Trophoblast cell (in vitro differentiated cells and primary cell): Measurements from ENCODE around the gene EOGT.

ENCODE experiments used
- DNase-seq, 2 donors: peaks; one replicate each; pipeline ENCODE4 v3.0.0-alpha.2; 2016
- H2AFZ ChIP-seq: 2 replicates; pipeline ENCODE4 v1.6.1; 2013; ENCODE audit warnings: low read length, moderate library complexity, mild to moderate bottlenecking; ENCODE audit not compliant: insufficient read depth, poor library complexity
- H2AK5ac ChIP-seq: 2 replicates; pipeline ENCODE4 v1.6.1; 2013; ENCODE audit warnings: mild to moderate bottlenecking, low read length
- H2BK120ac ChIP-seq: 2 replicates; pipeline ENCODE4 v1.6.1; 2013; ENCODE audit warnings: low read length, mild to moderate bottlenecking, moderate library complexity; ENCODE audit not compliant: insufficient read depth, poor library complexity
- H2BK12ac ChIP-seq: 2 replicates; pipeline ENCODE4 v1.6.1; 2013; ENCODE audit warnings: mild to moderate bottlenecking, low read length, moderate library complexity
- H2BK5ac ChIP-seq: 2 replicates; pipeline ENCODE4 v1.6.1; 2013; ENCODE audit warnings: low read length, low read depth, moderate library complexity, mild to moderate bottlenecking; ENCODE audit not compliant: poor library complexity
- H3K14ac ChIP-seq: 2 replicates; pipeline ENCODE4 v1.6.1; 2013; ENCODE audit warnings: mild to moderate bottlenecking, low read length
- H3K18ac ChIP-seq: 2 replicates; pipeline ENCODE4 v1.6.1; 2013; ENCODE audit warnings: mild to moderate bottlenecking, low read length
- H3K23ac ChIP-seq: 2 replicates; pipeline ENCODE4 v1.6.1; 2013; ENCODE audit warnings: low read length
- H3K27ac ChIP-seq: 2 replicates; pipeline ENCODE4 v1.5.1; 2013; ENCODE audit warnings: low read depth, mild to moderate bottlenecking, inconsistent platforms, low read length, moderate library complexity
- H3K27me3 ChIP-seq: 2 replicates; pipeline ENCODE4 v1.6.1; 2013; ENCODE audit warnings: inconsistent platforms, mild to moderate bottlenecking, low read length, moderate library complexity; ENCODE audit not compliant: insufficient read depth
- H3K36me3 ChIP-seq, 2 experiments: 1 replicate in 1 of 2; 2 replicates in 1 of 2; pipeline ENCODE4 v1.6.1; 2013; ENCODE audit warnings: low read length in 2 of 2, mild to moderate bottlenecking in 2 of 2, moderate library complexity in 1 of 2; ENCODE audit not compliant: insufficient read depth in 2 of 2, control insufficient read depth in 1 of 2
- H3K4ac ChIP-seq: 2 replicates; pipeline ENCODE4 v1.6.1; 2013; ENCODE audit warnings: low read depth, mild to moderate bottlenecking, low read length, moderate library complexity
- H3K4me1 ChIP-seq, 2 experiments: 1 replicate in 1 of 2; 2 replicates in 1 of 2; pipeline ENCODE4 v1.6.1; 2013; ENCODE audit warnings: low read length in 2 of 2, mild to moderate bottlenecking in 2 of 2, moderate library complexity in 1 of 2; ENCODE audit not compliant: insufficient read depth in 2 of 2, control insufficient read depth in 1 of 2
- H3K4me2 ChIP-seq: 2 replicates; pipeline ENCODE4 v1.6.1; 2013; ENCODE audit warnings: inconsistent platforms, mild to moderate bottlenecking, low read length, moderate library complexity
- H3K4me3 ChIP-seq: 2 replicates; pipeline ENCODE4 v1.5.1; 2013; ENCODE audit warnings: mild to moderate bottlenecking, low read depth, low read length, inconsistent platforms
- H3K79me1 ChIP-seq: one replicate; pipeline ENCODE4 v1.6.1; 2013; ENCODE audit warnings: low read length
- H3K79me2 ChIP-seq: 2 replicates; pipeline ENCODE4 v1.6.1; 2013; ENCODE audit warnings: low read length, mild to moderate bottlenecking; ENCODE audit not compliant: control insufficient read depth, insufficient read depth, poor library complexity
- H3K9ac ChIP-seq: 2 replicates; pipeline ENCODE4 v1.6.1; 2013; ENCODE audit warnings: mild to moderate bottlenecking, low read length
- H3K9me3 ChIP-seq: 2 replicates; pipeline ENCODE4 v1.6.1; 2013; ENCODE audit warnings: low read depth, mild to moderate bottlenecking, control low read depth, inconsistent platforms, low read length; ENCODE audit not compliant: insufficient read depth
- H4K12ac ChIP-seq: 2 replicates; pipeline ENCODE4 v1.6.1; 2013; ENCODE audit warnings: low read depth, mild to moderate bottlenecking, low read length, moderate library complexity
- H4K8ac ChIP-seq: 2 replicates; pipeline ENCODE4 v1.6.1; 2013; ENCODE audit warnings: low read depth, mild to moderate bottlenecking, low read length, moderate library complexity
- H4K91ac ChIP-seq: one replicate; pipeline ENCODE4 v1.6.1; 2013; ENCODE audit warnings: low read depth, mild to moderate bottlenecking, low read length, moderate library complexity
- WGBS: extraction: QIAGEN DNeasy Blood & Tissue Kit; methylation state at CpG from one replicate; pipeline ENCODE4 v1.1.7; 2013; ENCODE audit warnings: missing lambda C conversion rate; ENCODE audit not compliant: insufficient read length, insufficient coverage; ENCODE audit errors: extremely low coverage; 5-methylcytosine and 5-hydroxymethylcytosine counted together

Gene EOGT

GRCh38 chr3:68973639-68974038 lies 39.8 kb downstream of the EOGT start:
- Histone ChIP-seq H4K12ac (no peak overlapping the region), H2BK12ac (no peak overlapping the region)

GRCh38 chr3:68972358-68972979 lies 41.0 kb downstream of the EOGT start:
- no peak overlapping the region for H2AK5ac ChIP-seq
- no peak overlapping the region for H3K4ac ChIP-seq
- H3K27ac ChIP-seq = no peak overlapping the region
- H3K9ac ChIP-seq = no peak overlapping the region
- H2BK12ac ChIP-seq = no peak overlapping the region
- H4K8ac ChIP-seq = no peak overlapping the region
- no peaks in the 10 kb centered on the region for H3K9me3 ChIP-seq
- no peak overlapping the region for H3K4me3 ChIP-seq
- WGBS = no CpG with 5 or more reads among the region's 11 CpGs
- H4K12ac ChIP-seq = no peak overlapping the region
- H3K14ac ChIP-seq = no peak overlapping the region
- H2AFZ ChIP-seq = no peak overlapping the region
- H2BK120ac ChIP-seq = no peak overlapping the region
- H3K79me1 ChIP-seq = no peaks in the 10 kb centered on the region
- no peak overlapping the region for H2BK5ac ChIP-seq
- H3K23ac ChIP-seq = no peak overlapping the region
- no peaks in the 10 kb centered on the region for H3K27me3 ChIP-seq
- no peak overlapping the region for H3K18ac ChIP-seq
- DNase-seq = peak; percentile 27 to 58
- H3K4me1 ChIP-seq = no peaks in the 10 kb centered on the region
- H3K36me3 ChIP-seq = peaks cover 0 to 6% of the 10 kb centered on the region in 2 experiments
- no peak overlapping the region for H3K4me2 ChIP-seq
- H4K91ac ChIP-seq = no peak overlapping the region
- H3K79me2 ChIP-seq = no peaks in the 10 kb centered on the region

More at GRCh38 chr3:68973639-68974038, 39.8 kb downstream of the EOGT start:
- H3K9me3 ChIP-seq = no peaks in the 10 kb centered on the region
- no peak overlapping the region for H3K14ac ChIP-seq
- H3K27me3 ChIP-seq = no peaks in the 10 kb centered on the region
- H3K18ac ChIP-seq = no peak overlapping the region
- H3K4ac ChIP-seq = no peak overlapping the region
- H2AFZ ChIP-seq = no peak overlapping the region
- no peak overlapping the region for H3K9ac ChIP-seq
- no peak overlapping the region for H4K8ac ChIP-seq
- H2BK120ac ChIP-seq = no peak overlapping the region
- H2BK5ac ChIP-seq = no peak overlapping the region
- no CpG with 5 or more reads among the region's 7 CpGs for WGBS
- H3K4me1 ChIP-seq = no peaks in the 10 kb centered on the region
- H3K79me2 ChIP-seq = no peaks in the 10 kb centered on the region
- H3K36me3 ChIP-seq = peaks cover 0 to 6% of the 10 kb centered on the region in 2 experiments
- no peak overlapping the region for H3K23ac ChIP-seq
- no peak overlapping the region for H4K91ac ChIP-seq
- no peaks in the 10 kb centered on the region for H3K79me1 ChIP-seq
- H2AK5ac ChIP-seq = no peak overlapping the region
- no peak for DNase-seq
- no peak overlapping the region for H3K4me2 ChIP-seq
- no peak overlapping the region for H3K4me3 ChIP-seq
- H3K27ac ChIP-seq = no peak overlapping the region

GRCh38 chr3:68964694-68965093 lies 48.8 kb downstream of the EOGT start:
- no peak overlapping the region for H3K4ac ChIP-seq
- no peak overlapping the region for H2BK120ac ChIP-seq
- no peak overlapping the region for H3K14ac ChIP-seq
- H3K9ac ChIP-seq = no peak overlapping the region
- H3K27me3 ChIP-seq = no peaks in the 10 kb centered on the region
- no peak overlapping the region for H2BK12ac ChIP-seq
- no peaks in the 10 kb centered on the region for H3K36me3 ChIP-seq
- no peak overlapping the region for H3K4me3 ChIP-seq
- no peak overlapping the region for H3K23ac ChIP-seq
- DNase-seq = no peak
- no peak overlapping the region for H2BK5ac ChIP-seq
- no peak overlapping the region for H2AFZ ChIP-seq
- no CpG with 5 or more reads among the region's 2 CpGs for WGBS
- H4K91ac ChIP-seq = no peak overlapping the region
- H3K9me3 ChIP-seq = no peaks in the 10 kb centered on the region
- H3K79me2 ChIP-seq = no peaks in the 10 kb centered on the region
- H2AK5ac ChIP-seq = no peak overlapping the region
- H3K27ac ChIP-seq = no peak overlapping the region
- no peaks in the 10 kb centered on the region for H3K4me1 ChIP-seq
- no peak overlapping the region for H3K18ac ChIP-seq
- no peak overlapping the region for H4K12ac ChIP-seq
- H4K8ac ChIP-seq = no peak overlapping the region
- H3K79me1 ChIP-seq = no peaks in the 10 kb centered on the region
- no peak overlapping the region for H3K4me2 ChIP-seq

- Histone ChIP-seq H2BK5ac (no peak overlapping the region), H3K9me3 (no peaks in the 10 kb centered on the region), H2AFZ (no peak overlapping the region), H3K4ac (no peak overlapping the region), H3K27ac (no peak overlapping the region), H3K4me3 (no peak overlapping the region), H4K91ac (no peak overlapping the region), H2BK12ac (no peak overlapping the region), H4K8ac (no peak overlapping the region), H4K12ac (no peak overlapping the region), H3K14ac (no peak overlapping the region), H3K36me3 (no peaks in the 10 kb centered on the region), H3K18ac (no peak overlapping the region), H3K79me1 (no peaks in the 10 kb centered on the region), H3K79me2 (no peaks in the 10 kb centered on the region), H2BK120ac (no peak overlapping the region), H3K4me1 (no peaks in the 10 kb centered on the region), H3K27me3 (no peaks in the 10 kb centered on the region), H3K9ac (no peak overlapping the region), H2AK5ac (no peak overlapping the region), H3K4me2 (no peak overlapping the region), H3K23ac (no peak overlapping the region)
- DNase-seq = no peak
- WGBS = no CpG with 5 or more reads among the region's 5 CpGs
These were observed 49.6 kb downstream of the EOGT start for GRCh38 chr3:68963891-68964290.
